KOPT-K1 (cell line): Measurements from ENCODE around the gene SAMD10.
"Not testable (repeated sequence)": the region's sequence is repeated elsewhere in the genome, so short reads cannot be mapped to it uniquely, and the experiment has no call there.

Experiments
- H3K27ac ChIP-seq: fragments of 200-600 bp; sonication (generic); 2 replicates; pipeline ENCODE4 v1.5.1; 2016; ENCODE audit warnings: antibody characterized with exemption, mild to moderate bottlenecking, low read depth, low read length; ENCODE audit not compliant: poor library complexity, severe bottlenecking
- H3K36me3 ChIP-seq: fragments of 200-600 bp; sonication (generic); 2 replicates; pipeline ENCODE4 v1.5.1; 2017; ENCODE audit warnings: antibody characterized with exemption, mild to moderate bottlenecking, low read length, moderate library complexity; ENCODE audit not compliant: insufficient read depth
- H3K9me3 ChIP-seq: fragments of 200-600 bp; sonication (generic); 2 replicates; pipeline ENCODE4 v1.5.1; 2017; ENCODE audit warnings: antibody characterized with exemption, low read length, mild to moderate bottlenecking; ENCODE audit not compliant: insufficient read depth, poor library complexity, severe bottlenecking

SAMD10 gene

DNA sequence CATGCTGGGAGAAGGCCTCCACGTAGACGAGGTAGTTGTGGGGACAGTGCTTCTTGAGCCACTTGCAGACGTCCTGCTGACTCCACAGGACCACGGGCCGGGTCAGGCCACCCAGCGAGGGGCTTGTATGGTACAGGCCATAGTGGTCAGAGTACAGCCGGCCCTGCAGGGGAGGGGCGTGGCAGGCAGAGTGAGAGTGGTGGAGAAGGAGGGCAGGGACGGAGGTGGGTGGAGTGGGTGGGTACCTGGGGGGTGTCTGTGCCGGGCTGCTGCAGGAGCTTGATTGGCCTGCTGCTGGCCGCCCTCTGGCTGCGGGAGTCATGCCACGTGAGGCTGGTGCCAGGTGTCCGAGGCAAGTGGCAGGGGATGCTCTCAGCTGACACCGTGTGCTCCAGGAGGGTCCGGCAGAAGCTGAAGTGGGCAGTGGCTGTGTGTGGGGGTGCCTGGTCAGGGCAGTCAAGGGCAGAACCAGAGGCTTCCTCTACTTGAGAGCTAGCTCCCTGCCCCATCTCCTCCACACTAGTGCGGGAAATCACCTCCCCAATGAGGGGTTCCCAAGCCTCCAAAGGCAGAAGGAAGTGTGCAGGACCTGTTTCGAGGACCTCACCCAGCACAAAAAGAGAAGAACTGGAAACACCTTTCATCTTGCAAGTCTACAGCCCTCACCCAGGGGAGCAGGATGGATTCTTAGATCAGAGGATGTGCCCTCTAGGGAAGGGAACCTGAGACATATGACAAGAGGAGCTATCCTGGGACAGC, 2.3 kb downstream of the SAMD10 start:
- Histone ChIP-seq H3K27ac (no peak overlapping the region), H3K9me3 (no peaks in the 10 kb centered on the region), H3K36me3 (no peaks in the 10 kb centered on the region; the same call in 1 of the 2 replicates)

GRCh38 chr20:63976511-63976910, 2.9 kb downstream of the SAMD10 start:
- H3K9me3 ChIP-seq, H3K36me3 ChIP-seq, H3K27ac ChIP-seq: not testable (repeated sequence)

DNA sequence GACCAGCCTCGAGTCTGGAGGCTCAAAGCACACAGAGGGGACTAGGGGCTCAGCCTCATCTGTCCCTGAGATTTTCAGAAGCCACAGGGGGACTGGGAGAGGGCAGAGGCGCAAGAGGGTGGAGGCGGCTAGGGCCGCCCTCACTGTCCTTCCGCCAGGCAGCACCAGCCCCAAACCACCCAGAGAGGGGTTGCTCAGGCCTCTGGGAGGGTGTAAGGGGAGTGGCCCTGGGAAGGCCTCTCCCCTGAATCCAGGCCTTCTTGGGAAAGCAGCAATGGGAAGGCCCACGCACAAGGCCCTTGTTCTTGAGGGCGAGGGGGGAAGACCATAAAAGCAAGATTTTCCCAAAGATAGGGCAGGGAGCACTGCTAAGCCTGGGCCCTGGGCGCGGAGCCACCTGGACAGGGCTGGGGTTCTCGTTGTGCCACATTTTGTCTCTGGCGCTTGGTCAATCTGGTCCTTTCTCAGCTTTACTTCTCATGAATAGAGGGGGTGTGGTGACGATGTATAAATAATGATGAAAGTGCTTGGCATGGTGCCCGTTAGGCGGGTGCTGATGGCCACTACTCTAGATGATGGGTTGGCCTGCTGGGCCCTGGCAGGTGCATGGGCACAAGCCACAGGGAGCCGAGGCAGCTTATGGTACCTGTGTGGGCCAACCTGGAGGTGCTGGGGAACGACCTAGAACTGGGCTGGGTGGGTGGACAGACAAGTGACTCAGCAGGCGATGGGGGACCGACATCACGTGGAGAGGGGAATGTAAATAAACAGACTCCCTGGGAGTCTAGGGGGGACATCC, 4.8 kb downstream of the SAMD10 start:
- H3K9me3 ChIP-seq, result no peaks in the 10 kb centered on the region
- H3K27ac ChIP-seq, result no peak overlapping the region
- no peaks in the 10 kb centered on the region; the same call in 1 of the 2 replicates for H3K36me3 ChIP-seq

- H3K9me3 ChIP-seq, result no peaks in the 10 kb centered on the region
- no peak overlapping the region for H3K27ac ChIP-seq
- no peaks in the 10 kb centered on the region; the same call in 1 of the 2 replicates for H3K36me3 ChIP-seq
Observed at GRCh38 chr20:63973636-63974401, 5.6 kb downstream of the SAMD10 start.

DNA sequence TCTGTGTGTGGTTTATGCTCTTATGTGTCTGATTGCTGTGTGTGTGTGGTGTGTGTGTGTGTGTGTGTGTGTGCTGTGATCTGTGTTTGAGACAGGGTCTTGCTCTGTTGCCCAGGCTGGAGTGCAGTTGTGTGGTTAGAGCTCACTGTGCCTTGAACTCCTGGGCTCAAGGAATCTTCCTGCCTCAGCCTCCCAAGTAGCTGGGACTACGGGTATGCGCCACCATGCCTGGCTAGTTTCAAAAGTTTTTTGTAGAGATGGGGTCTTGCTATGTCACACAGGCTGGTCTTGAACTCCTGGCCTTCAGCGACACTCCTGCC, 6.3 kb downstream of the SAMD10 start:
- Histone ChIP-seq H3K27ac (no peak overlapping the region), H3K9me3 (peaks cover 6% of the 10 kb centered on the region), H3K36me3 (peaks cover 5% of the 10 kb centered on the region)

DNA sequence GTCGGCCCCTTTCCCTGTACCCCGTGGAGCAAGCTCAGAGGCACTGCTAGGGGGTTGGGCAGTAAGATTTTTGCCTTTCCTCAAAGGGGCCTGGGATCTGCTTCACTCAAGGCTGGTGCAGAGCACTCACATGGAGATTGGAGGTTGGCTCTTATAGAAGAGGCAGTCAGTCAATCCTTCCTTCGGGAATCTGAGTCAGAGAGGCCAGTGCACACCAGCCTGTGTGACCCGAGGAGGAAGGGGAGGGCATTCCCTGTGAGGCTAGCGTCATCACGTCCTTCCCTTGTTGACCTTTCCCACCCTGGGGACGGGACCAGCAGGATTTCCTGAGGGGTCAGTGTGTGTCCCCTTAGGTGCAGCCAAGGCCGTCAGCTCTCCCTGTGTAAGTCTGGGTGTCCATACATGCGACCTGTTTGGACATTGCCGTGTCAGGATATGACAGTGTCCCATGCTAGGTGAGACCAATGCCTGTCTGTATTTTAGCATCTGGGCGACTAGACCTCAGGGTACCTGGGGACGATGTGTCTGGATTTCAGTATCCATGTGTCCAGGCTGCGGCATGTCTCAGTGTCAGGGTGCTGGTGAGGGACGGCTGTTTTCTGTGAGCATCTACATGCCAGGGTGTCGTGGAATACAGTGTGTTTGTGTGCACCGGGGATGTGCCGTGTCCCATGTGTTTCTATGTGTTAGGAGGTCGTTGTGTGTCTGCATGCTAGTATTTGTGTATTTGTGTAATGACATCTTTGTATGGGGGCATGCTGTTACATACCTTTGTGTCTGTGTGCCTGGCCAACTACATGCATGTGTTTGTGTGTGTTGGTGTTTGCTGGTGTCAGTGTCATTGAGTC, 6.9 kb downstream of the SAMD10 start:
- peaks cover 12% of the 10 kb centered on the region for H3K9me3 ChIP-seq

DNA sequence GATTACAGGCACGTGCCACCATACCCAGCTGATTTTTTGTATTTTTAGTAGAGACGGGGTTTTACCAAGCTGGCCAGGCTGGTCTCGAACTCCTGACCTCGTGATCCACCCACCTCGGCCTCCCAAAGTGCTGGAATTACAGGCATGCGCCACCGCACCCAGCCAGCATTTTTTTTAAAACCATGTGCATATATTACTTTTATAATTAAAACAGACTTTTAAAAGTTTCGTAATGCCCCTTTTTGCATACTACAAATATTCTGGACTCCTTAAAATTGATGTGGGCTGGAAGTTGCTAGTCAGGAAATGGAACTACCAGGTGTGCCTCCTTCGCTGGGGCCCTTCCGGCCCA, 7.5 kb downstream of the SAMD10 start:
- H3K9me3 ChIP-seq, result peaks cover 18% of the 10 kb centered on the region
- not testable (repeated sequence) for H3K27ac ChIP-seq

More for the DNA sequence above, 6.9 kb downstream of the SAMD10 start:
- H3K36me3 ChIP-seq, result peaks cover 10% of the 10 kb centered on the region
- H3K27ac ChIP-seq, result no peak overlapping the region

DNA sequence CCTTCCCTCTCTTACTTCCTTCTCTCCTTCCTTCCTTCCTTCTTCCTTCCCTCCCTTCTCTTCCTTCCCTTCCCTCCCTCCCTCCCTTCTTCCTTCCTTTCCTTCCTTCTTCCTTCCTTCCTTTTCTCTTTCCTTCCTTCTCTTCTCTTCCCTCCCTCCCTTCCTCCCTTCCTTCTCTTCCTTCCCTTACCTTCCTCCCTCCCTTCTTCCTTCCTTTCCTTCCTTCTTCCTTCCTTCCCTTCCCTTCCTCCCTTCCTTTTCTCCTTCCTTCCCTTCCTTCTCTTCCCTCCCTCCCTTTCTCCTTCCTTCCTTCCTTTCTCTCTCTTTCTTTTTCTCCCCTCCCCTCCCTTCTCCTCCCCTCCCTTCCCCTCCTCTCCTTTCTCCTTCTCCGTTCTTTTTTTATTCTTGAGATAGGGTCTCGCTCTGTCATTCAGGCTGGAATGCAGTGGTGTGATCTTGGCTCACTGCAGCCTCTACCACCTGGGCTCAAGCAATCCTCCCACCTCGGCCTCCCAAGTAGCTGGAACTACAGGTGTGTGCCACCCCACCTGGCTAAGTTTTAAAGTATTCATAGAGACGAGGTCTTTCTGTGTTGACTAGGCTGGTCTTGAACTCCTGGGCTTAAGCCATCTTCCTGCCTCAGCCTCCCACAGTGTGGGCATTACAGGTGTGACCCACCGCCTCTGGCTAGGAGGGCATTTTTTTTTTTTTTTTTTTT, 8.6 kb downstream of the SAMD10 start:
- H3K27ac ChIP-seq, result no peak overlapping the region
- peaks cover 29% of the 10 kb centered on the region for H3K9me3 ChIP-seq
- H3K36me3 ChIP-seq, result peaks cover 27% of the 10 kb centered on the region

More for the DNA sequence above, 7.5 kb downstream of the SAMD10 start:
- peaks cover 16% of the 10 kb centered on the region for H3K36me3 ChIP-seq

GRCh38 chr20:63969838-63970713, 9.4 kb downstream of the SAMD10 start, which contains the start of gene ZNF512B:
TSS of gene ZNF512B (minus strand) at chr20:63969930. CDS start at chr20:63967950, 1,980 bp downstream.
- H3K36me3 ChIP-seq, result peaks cover 28% of the 10 kb centered on the region
- H3K9me3 ChIP-seq, result peaks cover 32% of the 10 kb centered on the region
- peak within 1 kb of the TSS; percentile 87 for H3K27ac ChIP-seq

DNA sequence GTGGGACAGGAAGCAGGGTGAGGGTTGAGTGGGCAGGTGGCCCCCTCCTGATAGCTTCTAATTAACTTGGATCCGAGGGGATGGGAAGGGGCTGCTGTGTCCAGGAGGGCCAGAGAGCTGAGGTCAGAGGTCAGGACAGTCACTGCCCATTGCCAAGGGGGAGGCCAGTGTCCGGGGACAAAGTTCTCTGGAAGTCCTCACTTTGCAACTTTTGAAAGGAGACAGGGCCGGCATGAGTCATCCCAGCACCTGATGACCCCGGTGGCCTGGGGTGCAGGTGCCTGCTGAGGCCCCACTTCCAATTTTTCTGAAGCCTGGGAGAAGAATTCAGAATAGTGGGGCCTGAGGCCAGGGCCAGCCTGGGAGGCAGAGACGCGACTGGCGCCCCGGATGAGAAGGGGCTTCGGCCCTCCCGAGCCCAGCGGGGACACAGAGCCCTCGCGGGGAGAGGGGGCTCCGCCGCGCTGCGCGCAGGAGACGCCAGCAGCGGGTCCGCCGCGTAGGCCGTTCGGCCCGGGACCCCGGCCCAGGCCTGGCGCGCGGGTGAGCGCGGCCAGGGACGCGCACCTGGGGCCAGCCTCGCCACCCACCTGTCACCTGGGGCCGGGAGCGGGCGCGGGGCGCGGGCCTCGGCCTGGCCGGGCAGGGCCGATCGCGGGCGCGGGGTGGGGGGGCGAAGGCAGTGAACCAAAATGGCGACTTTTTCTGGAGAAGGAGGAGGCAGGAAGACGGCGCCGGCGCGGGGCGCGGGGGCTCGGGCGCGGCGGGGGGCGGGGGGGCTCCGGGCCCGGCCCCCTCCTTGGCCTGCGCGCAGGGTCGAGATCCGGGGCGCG, 10.3 kb downstream of the SAMD10 start:
- H3K36me3 ChIP-seq, result peaks cover 34% of the 10 kb centered on the region
- peaks cover 41% of the 10 kb centered on the region for H3K9me3 ChIP-seq
- peak overlapping the region; percentile 87 for H3K27ac ChIP-seq

GRCh38 chr20:63968136-63968927, 11.1 kb downstream of the SAMD10 start:
- Histone ChIP-seq H3K36me3 (peaks cover 42% of the 10 kb centered on the region), H3K27ac (peak overlapping the region; percentile 87), H3K9me3 (peaks cover 49% of the 10 kb centered on the region)
